Stimulated activated CD4-positive, alpha-beta T cell treated with anti-CD3 and anti-CD28 coated beads, Interleukin-12 subunit alpha, Interleukin-12 subunit beta, amount 100 ng/mL, for 48 hours (primary cell): ENCODE measurements around the gene E4F1.
A peak's percentile ranks its signal among the peaks of the same experiment; 100 is the strongest.

ENCODE experiments used
- DNase-seq, 3 donors: peaks; one replicate each; pipeline ENCODE4 v3.0.0-alpha.2; 2020; ENCODE audit warnings: low read depth in 2 of 3, low spot score in 1 of 3

The E4F1 gene

GRCh38 chr16:2223221-2223941 is at the start of gene E4F1:
TSS of gene E4F1 (plus strand) at chr16:2223591. CDS start at chr16:2223614, 23 bp downstream.
- DNase-seq = peak; percentile 99 to 100 (median 100)

GRCh38 chr16:2173916-2174315 is 49.5 kb upstream of the E4F1 start:
- DNase-seq = no peak

- no peak for DNase-seq
These were observed 48.8 kb upstream of the E4F1 start for GRCh38 chr16:2174396-2175131.

- DNase-seq = no peak
These were observed 47.9 kb upstream of the E4F1 start for GRCh38 chr16:2175454-2175853.

- no peak for DNase-seq
These were observed 47.3 kb upstream of the E4F1 start for GRCh38 chr16:2176047-2176446.

- no peak for DNase-seq
These were observed 46.3 kb upstream of the E4F1 start for GRCh38 chr16:2177101-2177500.

GRCh38 chr16:2177561-2177960 is 45.8 kb upstream of the E4F1 start:
- DNase-seq = no peak

- peak in 1 of 3 donors; percentile 20 for DNase-seq
These were observed 44.9 kb upstream of the E4F1 start for GRCh38 chr16:2178321-2179106.

- DNase-seq = no peak
These were observed 44.3 kb upstream of the E4F1 start for GRCh38 chr16:2179107-2179501.

GRCh38 chr16:2179576-2179975 is 43.8 kb upstream of the E4F1 start:
- DNase-seq = no peak

GRCh38 chr16:2180461-2180860 is 42.9 kb upstream of the E4F1 start:
- no peak for DNase-seq

- DNase-seq = no peak
These were observed 42.1 kb upstream of the E4F1 start for GRCh38 chr16:2180962-2181923.

- DNase-seq = no peak
These were observed 41.4 kb upstream of the E4F1 start for GRCh38 chr16:2181952-2182351.

GRCh38 chr16:2183671-2184070 is 39.7 kb upstream of the E4F1 start:
- no peak for DNase-seq

- DNase-seq = no peak
These were observed 39.0 kb upstream of the E4F1 start for GRCh38 chr16:2184346-2184745.

- DNase-seq = no peak
These were observed 38.4 kb upstream of the E4F1 start for GRCh38 chr16:2184962-2185361.

GRCh38 chr16:2186064-2186463 is 37.3 kb upstream of the E4F1 start:
- no peak for DNase-seq

- DNase-seq = no peak
These were observed 36.9 kb upstream of the E4F1 start for GRCh38 chr16:2186505-2186904.

- no peak for DNase-seq
These were observed 36.2 kb upstream of the E4F1 start for GRCh38 chr16:2187212-2187611.

- no peak for DNase-seq
These were observed 35.0 kb upstream of the E4F1 start for GRCh38 chr16:2188395-2188794.
